GM18868 (cell line): ENCODE results near the gene TAF8.

Source experiments
- ATAC-seq: cut with Tn5 transposase; IDR thresholded peaks from one replicate; pipeline ENCODE4 v1.9.1; 2021; ENCODE audit warnings: mild to moderate bottlenecking, moderate library complexity; ENCODE audit not compliant: unreplicated experiment

TAF8 gene

GRCh38 chr6:42120895-42121865 lies 70.9 kb downstream of the TAF8 start:
- no peak for ATAC-seq

GRCh38 chr6:42123379-42124103 lies 73.2 kb downstream of the TAF8 start:
- no peak for ATAC-seq

- no peak for ATAC-seq
Measured at GRCh38 chr6:42124223-42124836, 74.0 kb downstream of the TAF8 start.

- no peak for ATAC-seq
Measured at GRCh38 chr6:42125231-42125630, 74.9 kb downstream of the TAF8 start.

- no peak for ATAC-seq
Measured at GRCh38 chr6:42125663-42126062, 75.3 kb downstream of the TAF8 start.

GRCh38 chr6:42128460-42129359 lies 78.4 kb downstream of the TAF8 start:
- no peak for ATAC-seq

- no peak for ATAC-seq
Measured at GRCh38 chr6:42129360-42129676, 79.0 kb downstream of the TAF8 start.

GRCh38 chr6:42131531-42131930 lies 81.2 kb downstream of the TAF8 start:
- no peak for ATAC-seq

- ATAC-seq = no peak
Measured at GRCh38 chr6:42133926-42134325, 83.6 kb downstream of the TAF8 start.

- no peak for ATAC-seq
Measured at GRCh38 chr6:42135161-42135560, 84.8 kb downstream of the TAF8 start.

GRCh38 chr6:42135722-42136121 lies 85.4 kb downstream of the TAF8 start:
- ATAC-seq = no peak

- ATAC-seq = peak; percentile 60
Measured at GRCh38 chr6:42136508-42137193, 86.3 kb downstream of the TAF8 start.
